LNCaP clone FGC (cell line): ENCODE results near the gene BIRC2.

Source experiments
- DNase-seq: peaks from one replicate; pipeline ENCODE4 v3.0.0-alpha.2; 2011; ENCODE audit warnings: low read depth
- H3K4me3 ChIP-seq: 2 replicates; pipeline ENCODE4 v1.5.1; 2011; ENCODE audit warnings: mild to moderate bottlenecking, low read depth, low read length, control low read depth
- TF ChIP-seq, protein P1 (sequence below): IDR thresholded peaks from 2 replicates; pipeline ENCODE4 v1.5.1; 2012; ENCODE audit warnings: mild to moderate bottlenecking; ENCODE audit not compliant: control insufficient read depth, insufficient read depth; ENCODE audit errors: extremely low read depth

BIRC2 gene

GRCh38 chr11:102427068-102427467 is 80.1 kb downstream of the BIRC2 start:
- no peak overlapping the region for H3K4me3 ChIP-seq
- TF ChIP-seq, protein P1, sequence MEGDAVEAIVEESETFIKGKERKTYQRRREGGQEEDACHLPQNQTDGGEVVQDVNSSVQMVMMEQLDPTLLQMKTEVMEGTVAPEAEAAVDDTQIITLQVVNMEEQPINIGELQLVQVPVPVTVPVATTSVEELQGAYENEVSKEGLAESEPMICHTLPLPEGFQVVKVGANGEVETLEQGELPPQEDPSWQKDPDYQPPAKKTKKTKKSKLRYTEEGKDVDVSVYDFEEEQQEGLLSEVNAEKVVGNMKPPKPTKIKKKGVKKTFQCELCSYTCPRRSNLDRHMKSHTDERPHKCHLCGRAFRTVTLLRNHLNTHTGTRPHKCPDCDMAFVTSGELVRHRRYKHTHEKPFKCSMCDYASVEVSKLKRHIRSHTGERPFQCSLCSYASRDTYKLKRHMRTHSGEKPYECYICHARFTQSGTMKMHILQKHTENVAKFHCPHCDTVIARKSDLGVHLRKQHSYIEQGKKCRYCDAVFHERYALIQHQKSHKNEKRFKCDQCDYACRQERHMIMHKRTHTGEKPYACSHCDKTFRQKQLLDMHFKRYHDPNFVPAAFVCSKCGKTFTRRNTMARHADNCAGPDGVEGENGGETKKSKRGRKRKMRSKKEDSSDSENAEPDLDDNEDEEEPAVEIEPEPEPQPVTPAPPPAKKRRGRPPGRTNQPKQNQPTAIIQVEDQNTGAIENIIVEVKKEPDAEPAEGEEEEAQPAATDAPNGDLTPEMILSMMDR: no peak
- peak; percentile 26 for DNase-seq
